Iris pigment epithelial cell (primary cell): ENCODE results near the gene CILP.
"Not testable (repeated sequence)": the region's sequence is repeated elsewhere in the genome, so short reads cannot be mapped to it uniquely, and the experiment has no call there.

Source experiments
- DNase-seq: peaks from one replicate; pipeline ENCODE4 v3.0.0-alpha.2; 2011; ENCODE audit warnings: low read depth

CILP gene

DNA sequence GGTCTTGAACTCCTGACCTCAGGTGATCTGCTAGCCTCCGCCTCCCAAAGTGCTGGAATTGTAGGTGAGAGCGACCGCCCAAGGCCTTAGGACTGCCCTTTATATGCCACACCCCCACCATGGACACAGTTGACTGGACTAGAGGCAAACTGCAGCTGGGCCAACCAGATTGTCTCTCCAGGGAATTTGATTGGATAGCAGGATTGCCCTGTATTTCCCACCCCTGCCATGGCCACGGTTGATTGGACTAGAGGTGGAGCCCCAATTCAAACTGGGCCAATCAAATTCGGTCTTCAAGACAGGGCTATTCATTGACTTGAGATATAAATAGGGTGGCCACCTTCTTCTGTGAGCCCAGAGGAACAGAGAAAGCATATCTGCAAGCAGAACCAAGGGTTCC is 19.3 kb downstream of the CILP start:
- DNase-seq: peak; percentile 34

GRCh38 chr15:65189102-65189740 is 22.1 kb downstream of the CILP start:
- peak; percentile 47 for DNase-seq

GRCh38 chr15:65188472-65188871 is 22.8 kb downstream of the CILP start:
- DNase-seq: not testable (repeated sequence)

- peak; percentile 90 for DNase-seq
These were observed 26.2 kb downstream of the CILP start, which contains the start of gene CLPX for GRCh38 chr15:65184868-65185717. CLPX (minus strand) TSS chr15:65185342; CDS start chr15:65185153, 189 bp downstream.

- peak; percentile 67 for DNase-seq
These were observed 26.9 kb downstream of the CILP start for GRCh38 chr15:65184305-65184867.

DNA sequence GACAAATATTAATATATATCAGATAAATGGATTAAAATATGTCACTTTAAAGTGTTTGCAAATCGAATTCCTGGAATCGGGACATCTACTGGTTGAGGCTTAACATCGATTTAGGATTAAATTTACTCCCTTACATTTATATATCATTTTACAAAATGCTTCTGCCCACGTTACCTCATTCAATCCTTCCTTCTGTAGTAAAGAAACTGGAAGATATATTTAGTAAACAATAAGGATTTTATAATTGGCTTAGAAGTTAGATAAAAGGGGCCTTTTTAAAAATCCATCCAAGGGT is 27.5 kb downstream of the CILP start:
- no peak for DNase-seq

DNA sequence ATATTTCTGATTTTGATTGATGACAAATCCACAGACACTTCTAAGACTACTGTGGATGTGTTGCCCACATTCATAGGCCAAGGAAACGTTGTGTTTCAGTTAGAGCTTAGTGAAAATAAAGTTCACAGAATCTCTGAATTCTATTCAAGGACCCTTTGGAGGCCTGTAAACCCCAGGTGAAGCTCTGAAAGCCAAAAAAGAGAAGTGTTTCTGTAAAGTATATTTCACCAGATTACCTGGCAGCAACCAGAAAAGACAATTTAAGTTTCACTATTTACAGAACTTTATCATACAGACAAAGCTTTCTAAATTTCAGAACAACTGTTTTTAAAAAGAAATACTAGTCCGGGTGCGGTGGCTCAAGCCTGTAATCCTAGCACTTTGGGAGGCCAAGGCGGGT is 28.7 kb downstream of the CILP start:
- DNase-seq: no peak

- DNase-seq: not testable (repeated sequence)
These were observed 29.5 kb downstream of the CILP start for GRCh38 chr15:65181582-65182353.

DNA sequence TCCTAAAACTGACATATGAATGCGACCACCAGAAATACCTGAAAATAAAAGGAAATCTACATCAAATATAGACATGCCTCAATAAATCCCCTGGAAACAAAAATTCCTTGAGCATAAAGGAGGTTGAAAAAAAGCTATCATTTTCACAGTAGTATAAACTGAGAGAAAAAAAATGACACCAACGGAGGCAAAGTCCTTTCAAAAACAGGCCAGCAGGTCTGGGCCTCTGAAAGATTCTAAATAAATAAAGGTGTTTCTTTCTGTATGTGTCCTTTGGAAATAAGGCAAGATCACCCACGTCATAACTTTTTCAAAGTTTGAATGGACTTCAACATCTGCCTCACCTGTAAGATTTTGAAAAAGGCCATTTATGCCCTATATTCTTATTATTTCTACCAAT is 31.1 kb downstream of the CILP start:
- no peak for DNase-seq

DNA sequence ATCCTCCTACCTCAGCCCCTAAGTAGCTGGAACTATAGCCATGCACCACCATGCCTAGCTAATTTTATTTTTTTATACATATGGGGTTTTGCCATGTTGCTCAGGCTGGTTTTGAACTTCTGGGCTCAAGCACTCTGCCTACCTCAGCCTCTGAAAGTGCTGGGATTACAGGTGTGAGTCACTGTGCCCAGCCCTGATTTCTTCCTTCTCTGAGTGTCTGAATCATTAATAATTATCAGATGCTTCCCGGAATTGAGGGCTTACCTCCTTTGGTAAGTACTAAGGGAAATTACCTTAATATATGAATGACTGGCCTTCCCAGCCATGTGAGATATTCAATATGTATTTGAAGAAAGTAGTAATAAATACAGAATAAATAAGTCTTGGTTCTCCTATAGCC is 33.4 kb downstream of the CILP start:
- peak; percentile 19 for DNase-seq

DNA sequence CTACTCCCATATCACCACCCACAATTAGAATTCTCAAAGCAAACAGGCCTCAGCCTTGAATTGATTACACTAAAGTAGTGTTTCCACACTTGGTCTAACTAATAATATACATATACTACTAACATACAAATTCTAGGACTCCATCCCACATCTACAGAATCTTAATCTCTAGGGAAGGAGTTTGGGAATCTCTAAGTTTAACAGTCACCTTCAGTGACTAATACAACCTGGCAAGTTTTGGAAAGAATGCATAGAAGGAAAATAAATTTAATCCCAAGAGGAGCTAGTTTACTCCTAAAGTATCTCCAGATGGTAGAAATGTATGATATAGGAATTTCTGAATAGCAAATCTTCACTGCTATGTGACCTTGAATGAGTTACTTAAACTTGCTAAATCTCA is 35.2 kb downstream of the CILP start:
- no peak for DNase-seq

DNA sequence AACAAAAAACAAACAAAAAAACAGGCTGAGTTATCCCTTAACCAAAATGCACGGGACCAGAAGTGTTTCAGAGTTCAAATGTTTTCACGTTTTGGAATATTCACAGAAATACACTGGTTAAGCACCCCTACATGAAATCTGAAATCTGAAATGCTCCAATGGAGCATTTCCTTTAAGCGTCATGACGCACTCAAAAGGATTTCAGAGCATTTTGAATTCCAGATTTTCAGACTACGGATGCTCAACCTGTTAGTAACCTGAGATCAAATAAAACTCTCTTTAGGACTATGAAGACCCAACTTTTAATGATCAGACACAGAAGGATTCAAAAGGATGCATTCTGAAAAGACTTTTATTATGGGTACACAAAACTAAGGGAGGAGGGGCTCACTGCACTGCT is 35.8 kb downstream of the CILP start:
- DNase-seq: no peak

DNA sequence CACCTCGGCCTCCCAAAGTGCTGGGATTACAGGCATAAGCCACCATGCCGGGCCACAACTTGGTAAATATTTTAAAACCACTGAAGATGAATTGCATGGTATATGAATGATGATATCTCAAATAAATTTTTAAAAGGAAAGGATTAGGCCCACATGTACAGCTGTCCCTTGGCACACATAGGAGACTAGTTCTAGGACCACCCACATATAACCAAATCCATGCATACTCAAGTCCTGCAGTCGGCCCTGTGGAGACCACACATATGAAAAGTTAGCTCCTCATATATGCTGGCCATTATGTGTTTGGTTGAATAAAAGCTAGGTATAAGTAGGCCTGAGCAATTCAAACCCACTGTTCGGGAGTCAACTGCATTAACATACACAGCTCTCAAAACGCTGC is 36.8 kb downstream of the CILP start:
- no peak for DNase-seq

GRCh38 chr15:65172531-65172930 is 38.7 kb downstream of the CILP start:
- no peak for DNase-seq

- DNase-seq: peak; percentile 15
These were observed 39.8 kb downstream of the CILP start for GRCh38 chr15:65171428-65171827.

GRCh38 chr15:65165875-65166274 is 45.4 kb downstream of the CILP start:
- no peak for DNase-seq

- no peak for DNase-seq
These were observed 47.1 kb downstream of the CILP start for GRCh38 chr15:65164139-65164538.

DNA sequence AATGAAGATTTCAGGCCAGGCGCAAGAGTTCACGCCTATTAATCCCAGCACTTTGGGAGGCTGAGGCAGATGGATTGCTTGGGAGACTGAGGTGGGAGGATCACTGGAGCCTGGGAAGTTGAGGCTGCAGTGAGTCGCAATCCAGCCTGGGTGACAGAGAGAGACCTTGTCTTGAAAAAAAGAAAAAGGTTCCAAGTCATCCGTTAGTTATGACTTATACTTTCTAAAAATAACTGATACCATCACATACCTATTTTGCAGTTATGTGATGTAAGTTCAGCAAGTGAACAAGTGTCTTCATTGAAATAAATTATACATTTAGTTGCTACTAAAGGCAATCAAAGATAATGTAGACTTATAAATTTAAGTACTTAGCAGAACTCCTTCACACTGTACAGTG is 48.2 kb downstream of the CILP start:
- DNase-seq: peak; percentile 6

DNA sequence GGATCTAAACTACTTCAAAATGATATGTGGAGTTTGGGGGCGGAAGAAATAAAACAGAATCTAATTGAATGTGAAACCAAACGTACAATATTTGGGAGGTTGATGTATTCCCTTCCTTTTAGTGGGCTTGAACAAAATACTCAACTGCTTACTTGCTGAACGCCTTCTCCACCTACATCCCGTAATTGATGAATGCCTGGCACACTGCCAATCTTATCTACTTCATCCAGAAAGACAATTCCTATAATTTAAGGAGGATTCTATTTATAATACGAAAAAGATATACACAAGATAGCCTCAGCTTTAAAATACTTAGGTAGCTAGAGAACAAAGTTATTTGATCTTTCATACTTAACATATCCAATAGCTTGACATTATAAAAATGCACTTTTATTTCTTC is 54.6 kb downstream of the CILP start:
- DNase-seq: no peak

DNA sequence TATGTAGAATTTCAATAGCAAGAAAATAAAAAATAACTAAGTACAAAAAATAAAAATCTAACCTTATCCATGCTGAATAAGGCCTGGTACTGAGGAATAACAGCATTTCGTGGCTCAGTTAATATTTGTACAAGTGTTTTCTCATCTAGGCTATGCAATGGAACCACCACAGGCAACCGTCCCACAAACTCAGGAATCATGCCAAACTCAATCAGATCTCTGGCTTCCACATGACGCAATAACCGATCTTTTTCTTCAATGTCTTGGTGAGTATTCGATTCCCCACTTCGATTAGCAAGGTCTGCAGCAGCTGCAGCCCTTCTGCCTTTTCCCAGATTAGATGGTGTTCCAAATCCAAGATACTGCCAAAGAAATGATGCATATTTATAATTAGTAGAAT is 56.6 kb downstream of the CILP start:
- no peak for DNase-seq

DNA sequence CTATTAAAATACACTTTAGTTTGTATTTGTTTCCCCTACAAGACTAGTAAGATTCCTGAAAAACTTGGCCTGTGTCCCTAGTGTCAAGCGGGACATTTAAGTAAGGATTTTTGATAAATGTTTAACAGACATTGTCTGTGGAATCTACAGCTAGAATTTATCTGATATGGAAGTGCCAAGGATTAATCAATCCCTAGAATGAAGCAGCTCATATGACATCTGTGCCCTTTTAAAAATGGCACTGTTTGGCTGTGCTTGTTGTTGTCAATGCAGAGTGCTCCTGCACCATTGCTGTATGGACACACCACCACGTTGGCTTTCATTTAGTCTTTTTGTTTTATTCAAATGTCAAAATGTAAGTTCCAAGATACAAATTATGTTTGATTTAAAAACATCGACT is 63.4 kb downstream of the CILP start:
- DNase-seq: no peak

DNA sequence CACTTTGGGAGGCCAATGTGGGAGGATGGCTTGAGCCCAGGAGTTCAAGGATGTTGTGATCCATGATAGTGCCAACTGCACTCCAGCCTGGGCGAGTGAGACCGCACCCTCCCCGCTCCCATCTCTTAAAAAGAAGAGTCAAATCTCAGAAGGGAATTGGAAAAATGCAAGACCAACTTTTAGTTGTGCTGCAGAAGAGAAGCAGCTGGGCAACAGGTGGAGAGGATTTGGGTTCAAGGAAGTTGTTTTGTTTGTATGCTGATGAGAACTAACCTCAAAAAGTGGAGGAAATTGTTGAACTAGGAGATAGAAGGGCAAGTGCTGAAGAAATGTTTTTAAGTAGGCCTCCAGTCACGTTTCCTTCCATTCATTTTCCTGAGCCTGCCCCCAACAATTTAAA is 64.8 kb downstream of the CILP start:
- DNase-seq: no peak
